ENCODE data around the gene AGK. TPM values are rescaled to one million over a fixed set of nuclear protein-coding genes. Genes with fewer than 3 reads are reported as not detected.

AGK gene
- total RNA-seq, 1 donor from 2014 or later: 25.6 TPM

- Mint-ChIP-seq H3K36me3 (ENCODE audit: insufficient read depth) (peaks cover 25% of the 10 kb centered on the region), H3K4me3 (ENCODE audit: low read depth) (no peak overlapping the region), H3K4me1 (ENCODE audit: low read depth) (peaks cover 21% of the 10 kb centered on the region), H3K9me3 (ENCODE audit: low read depth) (peaks cover 15% of the 10 kb centered on the region), H3K27me3 (no peaks in the 10 kb centered on the region), H3K27ac (no peak overlapping the region)
- DNase-seq (ENCODE audit: low spot score, unreplicated experiment): no peak
- TF ChIP-seq, protein P1, sequence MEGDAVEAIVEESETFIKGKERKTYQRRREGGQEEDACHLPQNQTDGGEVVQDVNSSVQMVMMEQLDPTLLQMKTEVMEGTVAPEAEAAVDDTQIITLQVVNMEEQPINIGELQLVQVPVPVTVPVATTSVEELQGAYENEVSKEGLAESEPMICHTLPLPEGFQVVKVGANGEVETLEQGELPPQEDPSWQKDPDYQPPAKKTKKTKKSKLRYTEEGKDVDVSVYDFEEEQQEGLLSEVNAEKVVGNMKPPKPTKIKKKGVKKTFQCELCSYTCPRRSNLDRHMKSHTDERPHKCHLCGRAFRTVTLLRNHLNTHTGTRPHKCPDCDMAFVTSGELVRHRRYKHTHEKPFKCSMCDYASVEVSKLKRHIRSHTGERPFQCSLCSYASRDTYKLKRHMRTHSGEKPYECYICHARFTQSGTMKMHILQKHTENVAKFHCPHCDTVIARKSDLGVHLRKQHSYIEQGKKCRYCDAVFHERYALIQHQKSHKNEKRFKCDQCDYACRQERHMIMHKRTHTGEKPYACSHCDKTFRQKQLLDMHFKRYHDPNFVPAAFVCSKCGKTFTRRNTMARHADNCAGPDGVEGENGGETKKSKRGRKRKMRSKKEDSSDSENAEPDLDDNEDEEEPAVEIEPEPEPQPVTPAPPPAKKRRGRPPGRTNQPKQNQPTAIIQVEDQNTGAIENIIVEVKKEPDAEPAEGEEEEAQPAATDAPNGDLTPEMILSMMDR (IDR thresholded peaks at IDR 0.05; ENCODE audit: unreplicated experiment): no peak
Observed at GRCh38 chr7:141584935-141585334, 33.7 kb downstream of the AGK start.

DNA sequence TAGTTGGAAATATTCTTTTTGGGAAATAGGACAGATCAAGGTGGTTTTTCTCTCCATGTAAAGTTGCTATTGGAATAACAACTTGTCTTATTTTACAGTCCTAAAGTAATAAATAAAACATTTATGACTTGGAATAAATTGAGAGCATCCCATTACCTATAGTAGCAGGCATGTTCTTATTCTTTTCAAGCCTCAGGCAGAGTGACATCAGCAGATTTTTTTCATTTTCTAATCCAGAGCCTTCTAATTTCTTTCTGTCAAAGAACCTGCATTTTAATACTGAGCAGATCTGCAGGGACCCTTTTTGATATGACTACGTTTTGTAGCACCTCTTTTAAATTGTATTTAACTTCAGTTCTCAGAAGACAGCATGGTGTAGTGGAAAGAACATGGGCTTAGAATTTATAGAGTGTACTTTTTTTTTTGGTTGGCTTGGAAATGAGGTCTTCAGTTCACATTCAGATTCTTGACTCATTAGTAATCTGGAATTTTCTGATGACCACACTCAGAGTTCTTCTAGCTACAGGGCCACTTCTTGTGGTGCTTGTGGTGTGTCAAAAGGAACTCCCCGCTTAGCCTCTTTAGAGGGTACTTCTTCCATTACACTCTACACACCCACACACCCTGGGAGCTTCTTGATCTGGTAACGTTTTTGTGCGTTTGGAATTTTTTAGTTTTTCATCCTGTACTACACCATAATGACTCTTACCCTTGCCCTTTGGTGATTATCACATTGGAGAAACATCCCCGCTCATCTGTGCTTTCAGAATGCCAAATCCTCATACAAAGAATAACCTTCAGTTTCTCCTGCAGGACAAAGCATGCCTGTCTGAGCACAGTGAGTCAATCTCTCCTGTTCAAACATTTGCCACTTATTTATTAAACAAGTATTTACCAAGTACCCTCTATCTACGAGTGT, 34.6 kb downstream of the AGK start:
- H3K27me3 Mint-ChIP-seq: no peaks in the 10 kb centered on the region
- H3K4me1 Mint-ChIP-seq (ENCODE audit: low read depth): peaks cover 21% of the 10 kb centered on the region
- peaks cover 27% of the 10 kb centered on the region for H3K36me3 Mint-ChIP-seq (ENCODE audit: insufficient read depth)
- peak overlapping the region; percentile 79 for H3K27ac Mint-ChIP-seq
- TF ChIP-seq, protein P1 (IDR thresholded peaks at IDR 0.05; ENCODE audit: unreplicated experiment): no peak
- H3K4me3 Mint-ChIP-seq (ENCODE audit: low read depth): no peak overlapping the region
- DNase-seq (ENCODE audit: low spot score, unreplicated experiment): no peak
- peaks cover 15% of the 10 kb centered on the region for H3K9me3 Mint-ChIP-seq (ENCODE audit: low read depth)

GRCh38 chr7:141586878-141587277, 35.7 kb downstream of the AGK start:
- Mint-ChIP-seq H3K4me3 (ENCODE audit: low read depth) (no peak overlapping the region), H3K9me3 (ENCODE audit: low read depth) (peaks cover 15% of the 10 kb centered on the region), H3K27me3 (no peaks in the 10 kb centered on the region), H3K27ac (no peak overlapping the region), H3K4me1 (ENCODE audit: low read depth) (peaks cover 21% of the 10 kb centered on the region), H3K36me3 (ENCODE audit: insufficient read depth) (peaks cover 27% of the 10 kb centered on the region)
- no peak for DNase-seq (ENCODE audit: low spot score, unreplicated experiment)
- TF ChIP-seq, protein P1 (IDR thresholded peaks at IDR 0.05; ENCODE audit: unreplicated experiment): no peak

- Mint-ChIP-seq H3K4me3 (ENCODE audit: low read depth) (no peak overlapping the region), H3K4me1 (ENCODE audit: low read depth) (peaks cover 21% of the 10 kb centered on the region), H3K27ac (no peak overlapping the region), H3K36me3 (ENCODE audit: insufficient read depth) (peaks cover 27% of the 10 kb centered on the region), H3K27me3 (no peaks in the 10 kb centered on the region), H3K9me3 (ENCODE audit: low read depth) (peaks cover 15% of the 10 kb centered on the region)
- DNase-seq (ENCODE audit: low spot score, unreplicated experiment): no peak
- TF ChIP-seq, protein P1 (IDR thresholded peaks at IDR 0.05; ENCODE audit: unreplicated experiment): no peak
Observed at GRCh38 chr7:141587304-141587703, 36.1 kb downstream of the AGK start.

GRCh38 chr7:141588912-141589311, 37.7 kb downstream of the AGK start:
- no peak overlapping the region for H3K27ac Mint-ChIP-seq
- H3K9me3 Mint-ChIP-seq (ENCODE audit: low read depth): peaks cover 2% of the 10 kb centered on the region
- peaks cover 16% of the 10 kb centered on the region for H3K36me3 Mint-ChIP-seq (ENCODE audit: insufficient read depth)
- no peaks in the 10 kb centered on the region for H3K27me3 Mint-ChIP-seq
- H3K4me1 Mint-ChIP-seq (ENCODE audit: low read depth): peaks cover 21% of the 10 kb centered on the region
- no peak overlapping the region for H3K4me3 Mint-ChIP-seq (ENCODE audit: low read depth)
- TF ChIP-seq, protein P1 (IDR thresholded peaks at IDR 0.05; ENCODE audit: unreplicated experiment): no peak
- no peak for DNase-seq (ENCODE audit: low spot score, unreplicated experiment)

Data from progenitor cell of endocrine pancreas (in vitro differentiated cells).